AG10803 (cell line): ENCODE data around the gene REX1BD.

Source experiments
- DNase-seq: peaks from one replicate; pipeline ENCODE4 v3.0.0; 2010; ENCODE audit warnings: low read depth
- H3K4me3 ChIP-seq: 2 replicates; pipeline ENCODE4 v1.5.1; 2011; ENCODE audit warnings: mild to moderate bottlenecking, low read length, control low read depth
- TF ChIP-seq, protein P1 (sequence below): conservative IDR thresholded peaks from 2 replicates; pipeline ENCODE4 v1.5.1; 2011; ENCODE audit warnings: mild to moderate bottlenecking, low read length, control low read depth, inconsistent platforms

The REX1BD gene

DNA sequence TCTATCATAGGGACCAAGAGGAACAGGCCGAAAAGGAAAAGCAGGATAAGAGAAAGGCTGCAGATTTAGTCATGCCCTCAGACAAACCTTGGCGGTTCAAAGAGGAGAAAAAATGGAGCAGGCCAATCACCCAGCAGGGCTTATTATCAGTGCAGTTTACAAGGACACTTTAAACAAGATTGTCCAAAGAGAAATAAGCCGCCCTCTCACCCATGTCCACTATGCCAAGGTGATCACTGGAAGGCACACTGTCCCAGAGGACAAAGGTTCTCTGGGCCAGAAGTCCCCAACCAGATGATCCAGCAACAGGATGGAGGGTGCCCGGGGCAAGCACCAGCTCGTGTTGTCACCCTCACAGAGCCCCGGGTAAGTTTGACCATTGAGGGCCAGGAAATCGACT, 8.3 kb upstream of the REX1BD start:
- no peak overlapping the region for H3K4me3 ChIP-seq
- DNase-seq = no peak
- TF ChIP-seq, protein P1, sequence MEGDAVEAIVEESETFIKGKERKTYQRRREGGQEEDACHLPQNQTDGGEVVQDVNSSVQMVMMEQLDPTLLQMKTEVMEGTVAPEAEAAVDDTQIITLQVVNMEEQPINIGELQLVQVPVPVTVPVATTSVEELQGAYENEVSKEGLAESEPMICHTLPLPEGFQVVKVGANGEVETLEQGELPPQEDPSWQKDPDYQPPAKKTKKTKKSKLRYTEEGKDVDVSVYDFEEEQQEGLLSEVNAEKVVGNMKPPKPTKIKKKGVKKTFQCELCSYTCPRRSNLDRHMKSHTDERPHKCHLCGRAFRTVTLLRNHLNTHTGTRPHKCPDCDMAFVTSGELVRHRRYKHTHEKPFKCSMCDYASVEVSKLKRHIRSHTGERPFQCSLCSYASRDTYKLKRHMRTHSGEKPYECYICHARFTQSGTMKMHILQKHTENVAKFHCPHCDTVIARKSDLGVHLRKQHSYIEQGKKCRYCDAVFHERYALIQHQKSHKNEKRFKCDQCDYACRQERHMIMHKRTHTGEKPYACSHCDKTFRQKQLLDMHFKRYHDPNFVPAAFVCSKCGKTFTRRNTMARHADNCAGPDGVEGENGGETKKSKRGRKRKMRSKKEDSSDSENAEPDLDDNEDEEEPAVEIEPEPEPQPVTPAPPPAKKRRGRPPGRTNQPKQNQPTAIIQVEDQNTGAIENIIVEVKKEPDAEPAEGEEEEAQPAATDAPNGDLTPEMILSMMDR = no peak

DNA sequence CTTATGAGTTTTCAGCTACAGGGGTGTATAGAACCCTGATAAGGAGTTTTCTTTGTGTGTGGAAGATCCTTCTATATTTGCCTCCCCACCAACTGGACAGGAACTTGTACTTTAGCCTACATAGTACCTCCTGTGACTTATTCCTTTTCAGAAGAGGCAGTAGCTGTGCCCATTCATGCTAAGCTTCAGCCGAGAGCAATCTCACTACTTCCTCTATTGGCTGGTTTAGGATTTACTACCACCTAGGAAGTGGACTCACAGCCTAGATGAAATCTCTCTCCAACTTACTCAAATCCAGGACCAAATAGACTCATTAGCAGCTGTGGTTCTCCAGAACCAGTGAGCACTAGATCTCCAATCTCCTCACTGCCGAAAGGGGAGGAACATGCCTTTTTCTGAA, 2.3 kb upstream of the REX1BD start:
- H3K4me3 ChIP-seq = no peak overlapping the region
- no peak for DNase-seq
- TF ChIP-seq, protein P1 = no peak

DNA sequence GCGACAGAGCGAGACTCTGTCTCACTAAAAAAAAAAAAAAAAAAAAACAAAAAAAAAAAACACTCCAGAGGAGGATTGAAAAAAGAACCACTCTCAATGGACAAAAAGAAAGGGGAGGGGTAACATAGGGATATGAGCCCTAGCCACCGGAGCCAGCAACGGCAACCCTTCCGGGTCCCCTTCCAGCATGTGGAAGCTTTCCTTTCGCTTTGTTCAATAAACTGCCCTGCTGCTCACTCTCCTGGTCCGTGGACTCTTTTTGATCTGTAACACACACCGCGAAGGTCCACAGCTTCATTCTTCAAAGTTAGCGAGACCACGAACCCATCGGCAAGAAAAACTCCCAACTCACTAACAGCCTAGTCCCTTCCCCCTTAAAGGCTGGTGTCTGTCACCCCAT, 1.0 kb upstream of the REX1BD start:
- no peak overlapping the region for H3K4me3 ChIP-seq
- no peak for DNase-seq
- TF ChIP-seq, protein P1 = no peak

GRCh38 chr19:18587962-18588610, 512 bp upstream of the REX1BD start:
- TF ChIP-seq, protein P1 = no peak
- DNase-seq = no peak
- H3K4me3 ChIP-seq = peak overlapping the region; percentile 76

- H3K4me3 ChIP-seq = peak overlapping the region; percentile 76
- TF ChIP-seq, protein P1 = 0 out of 2 replicates have a peak, but pooled peaks have one; percentile 1
- DNase-seq = peak; percentile 52
Measured at GRCh38 chr19:18589380-18590272, 1.0 kb downstream of the REX1BD start.

DNA sequence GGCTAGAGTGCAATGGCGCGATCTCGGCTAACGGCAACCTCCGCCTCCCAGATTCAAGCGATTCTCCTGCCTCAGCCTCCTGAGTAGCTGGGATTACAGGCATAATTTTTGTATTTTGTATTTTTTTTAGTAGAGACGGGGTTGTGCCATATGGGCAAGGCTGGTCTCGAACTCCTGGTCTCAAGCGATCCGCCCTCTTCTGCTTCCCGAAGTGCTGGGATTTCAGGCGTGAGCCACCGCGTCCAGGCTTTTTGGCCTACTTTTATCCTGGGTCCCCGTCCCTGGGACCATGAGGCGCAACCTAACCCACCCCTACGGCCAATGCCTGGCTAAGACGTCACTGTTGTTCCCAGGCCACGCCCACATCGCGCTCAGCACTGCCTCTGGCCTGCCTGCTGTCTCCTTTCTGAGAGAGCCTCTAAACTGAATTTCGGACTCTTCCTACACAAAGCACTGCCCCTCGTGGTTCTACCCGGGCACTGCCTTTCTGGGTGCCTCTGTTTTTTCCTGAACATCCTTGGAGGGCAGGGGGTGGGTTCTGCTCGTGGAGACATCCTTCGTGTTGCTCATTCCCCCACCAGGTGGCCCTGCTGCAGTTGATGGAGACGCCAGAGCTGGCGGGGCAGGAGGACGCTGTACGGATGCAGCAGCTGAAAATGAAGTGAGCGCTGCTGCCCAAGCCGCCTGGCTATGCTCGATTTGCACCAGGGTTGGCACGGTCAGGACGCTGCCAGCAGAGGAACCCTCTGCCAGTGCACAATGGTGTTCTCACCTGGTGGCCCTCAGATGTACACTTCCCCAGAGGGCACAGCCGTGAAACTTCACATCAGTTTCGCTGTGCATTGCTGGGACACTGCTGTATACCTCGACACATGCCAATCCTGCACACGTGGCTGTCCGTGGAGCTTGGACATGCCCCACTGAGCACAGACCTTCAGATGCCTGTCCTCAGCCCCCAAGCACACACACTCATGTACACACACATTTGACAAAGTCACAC, 2.0 kb downstream of the REX1BD start:
- DNase-seq = peak; percentile 18
- TF ChIP-seq, protein P1 = peak; percentile 19; the same call in 1 of the 2 replicates
- no peak overlapping the region; the same call in 1 of the 2 replicates for H3K4me3 ChIP-seq
